ENCODE results near the gene ADGRB2. TPM values are rescaled to one million over a fixed set of nuclear protein-coding genes. Genes with fewer than 3 reads are reported as not detected.

The ADGRB2 gene
- polyA plus RNA-seq, 6 donors from 2014 or later, result not detected

- H3K27me3 Mint-ChIP-seq, result peaks cover 48 to 65% (median 55%) of the 10 kb centered on the region in 3 donors
- peak overlapping the region; percentile 76 to 98 (median 90) for H3K4me3 Mint-ChIP-seq
- DNase-seq (no peak), ATAC-seq (ENCODE audit: low read depth in 2 of 2) (peak; percentile 31 to 50)
- H3K36me3 Mint-ChIP-seq, result peaks cover 0 to 15% of the 10 kb centered on the region in 2 donors
- H3K27ac Mint-ChIP-seq, result peak overlapping the region in 3 of 6 donors; percentile 35 to 91 (median 59)
- H3K9me3 Mint-ChIP-seq, result no peaks in the 10 kb centered on the region
- peaks cover 32 to 47% (median 40%) of the 10 kb centered on the region in 3 donors for H3K4me1 Mint-ChIP-seq
Observed at GRCh38 chr1:31772669-31773248, 8.6 kb upstream of the ADGRB2 start.

DNA sequence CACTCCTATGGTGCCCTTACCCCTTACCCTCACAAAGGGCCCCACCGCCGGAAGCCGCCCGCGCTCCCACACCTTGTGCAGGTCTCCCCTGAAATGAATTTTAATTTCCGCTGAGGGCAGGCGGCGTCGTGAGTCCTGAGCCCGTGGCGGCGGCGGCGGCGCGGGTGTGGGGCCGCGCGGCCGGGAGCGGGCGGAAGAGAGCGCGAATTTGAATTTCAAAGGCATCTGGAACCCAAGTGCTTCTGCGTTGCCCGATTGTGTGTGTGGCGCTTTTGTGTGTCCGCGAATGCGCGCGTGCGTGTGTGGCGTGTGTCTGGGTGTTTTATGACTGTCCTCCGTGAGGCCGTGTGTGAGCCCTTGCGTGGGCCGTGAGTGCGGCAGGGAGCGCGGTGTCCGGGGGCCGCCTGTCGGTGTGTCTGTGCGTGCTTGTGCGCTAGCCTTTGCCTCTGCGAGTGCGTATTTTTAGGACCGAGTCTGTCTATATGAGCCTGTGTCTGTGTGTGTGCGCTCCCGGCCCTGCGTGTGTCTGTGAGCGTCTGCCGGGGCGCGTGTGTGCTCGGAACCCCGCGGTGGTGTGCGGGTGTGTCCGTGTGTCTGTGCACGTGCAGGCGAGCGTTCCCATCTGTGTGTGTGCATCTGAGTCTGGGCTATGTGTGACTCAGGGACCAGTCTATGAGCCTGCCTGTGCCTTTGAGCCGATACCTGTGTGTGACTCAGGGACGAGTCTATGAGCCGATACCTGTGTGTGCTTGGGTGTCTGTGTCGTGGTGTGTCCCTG, 7.9 kb upstream of the ADGRB2 start:
- DNase-seq, result peak; percentile 25
- no peaks in the 10 kb centered on the region for H3K9me3 Mint-ChIP-seq

DNA sequence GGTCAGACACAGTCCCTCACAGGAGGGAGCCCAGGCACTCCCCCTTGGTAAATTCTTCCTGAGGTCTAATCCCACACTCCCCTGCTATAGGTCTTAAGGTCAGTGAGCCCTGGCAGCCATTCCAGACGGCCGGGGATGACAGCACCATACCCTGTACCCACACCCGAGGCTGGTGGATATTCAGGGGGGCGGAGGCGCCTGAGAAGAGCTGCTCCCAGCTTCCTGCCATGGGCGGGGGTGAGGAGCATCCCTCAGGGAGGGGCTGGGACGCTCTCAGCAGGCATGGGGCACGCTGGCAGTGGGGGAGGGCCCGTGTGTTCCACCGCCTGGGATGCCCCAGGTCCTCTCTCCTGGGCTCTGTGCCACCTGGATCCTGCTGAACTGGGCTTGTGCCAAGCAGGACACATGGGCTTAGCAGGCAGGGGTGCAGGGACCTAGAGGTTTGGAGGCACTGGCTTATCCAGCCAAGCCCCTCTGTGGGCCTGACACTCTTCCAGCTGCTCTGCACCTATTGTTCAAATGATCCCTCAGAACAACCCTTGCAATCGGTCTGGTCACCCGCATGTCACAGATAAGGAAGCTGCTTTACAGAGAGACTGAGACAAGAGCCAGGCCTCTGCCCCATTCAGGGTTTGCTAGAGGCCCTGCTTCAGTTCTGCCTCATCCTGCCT, 5.7 kb upstream of the ADGRB2 start:
- DNase-seq, result no peak
- H3K4me1 Mint-ChIP-seq, result peaks cover 37 to 59% (median 44%) of the 10 kb centered on the region in 3 donors

More for the DNA sequence above, 7.9 kb upstream of the ADGRB2 start:
- Mint-ChIP-seq H3K27me3 (peaks cover 44 to 58% (median 48%) of the 10 kb centered on the region in 3 donors), H3K4me3 (peak overlapping the region; percentile 76 to 98 (median 90)), H3K4me1 (peaks cover 32 to 47% (median 40%) of the 10 kb centered on the region in 3 donors), H3K27ac (peak overlapping the region in 3 of 6 donors; percentile 35 to 91 (median 59)), H3K36me3 (peaks cover 0 to 15% of the 10 kb centered on the region in 2 donors)
- ATAC-seq (ENCODE audit: low read depth in 2 of 2), result peak; percentile 45 to 51

DNA sequence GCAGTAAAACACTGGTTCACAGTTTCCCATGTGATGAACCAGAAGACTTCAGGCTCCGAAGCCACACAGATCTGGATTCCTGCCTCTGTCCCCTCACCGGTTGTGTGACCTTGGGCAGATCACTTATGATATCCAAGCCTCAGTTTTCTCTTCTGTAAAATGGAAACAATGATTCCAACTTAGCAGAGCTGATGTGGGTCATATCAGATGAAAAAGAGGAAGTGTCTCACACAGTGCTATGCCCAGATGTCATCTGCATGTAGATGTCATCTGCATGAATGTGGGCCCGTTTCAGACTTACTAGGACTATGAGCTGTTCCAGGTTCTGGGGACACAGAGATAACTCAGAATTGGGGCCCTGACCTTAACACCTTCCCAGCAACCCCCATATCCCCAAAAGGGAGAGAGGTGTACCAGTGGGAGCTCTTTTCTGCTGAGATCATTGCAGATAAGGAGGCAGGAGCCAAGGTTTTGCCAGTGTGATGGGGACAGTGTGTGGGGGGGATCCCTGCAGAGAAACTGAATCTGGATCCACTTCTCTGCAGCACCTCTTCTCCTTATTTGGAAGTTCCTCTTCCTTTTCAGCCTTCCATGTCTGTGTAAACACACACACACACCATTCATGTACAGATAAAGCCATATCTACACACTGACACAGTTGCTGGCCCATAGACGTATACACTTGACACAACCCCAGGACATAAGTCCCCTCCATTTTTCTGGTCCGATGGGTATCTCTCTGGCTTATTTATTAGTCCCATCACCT, 5.0 kb upstream of the ADGRB2 start:
- H3K36me3 Mint-ChIP-seq, result peaks cover 0 to 6% of the 10 kb centered on the region in 2 donors
- peaks cover 42 to 61% (median 48%) of the 10 kb centered on the region in 3 donors for H3K4me1 Mint-ChIP-seq
- DNase-seq (peak; percentile 41), ATAC-seq (ENCODE audit: low read depth in 2 of 2) (peak; percentile 52 to 61)
- H3K27ac Mint-ChIP-seq, result peak overlapping the region in 2 of 6 donors; percentile 37 to 54
- H3K27me3 Mint-ChIP-seq, result peaks cover 22 to 29% (median 22%) of the 10 kb centered on the region in 3 donors
- no peaks in the 10 kb centered on the region for H3K9me3 Mint-ChIP-seq
- H3K4me3 Mint-ChIP-seq, result peak overlapping the region in 2 of 8 donors; percentile 8 to 32

More for the DNA sequence above, 5.7 kb upstream of the ADGRB2 start:
- no peak for ATAC-seq (ENCODE audit: low read depth in 2 of 2)
- peaks cover 0 to 13% of the 10 kb centered on the region in 2 donors for H3K36me3 Mint-ChIP-seq
- H3K27ac Mint-ChIP-seq, result no peak overlapping the region
- H3K4me3 Mint-ChIP-seq, result peak overlapping the region in 3 of 8 donors; percentile 8 to 64 (median 47)
- no peaks in the 10 kb centered on the region for H3K9me3 Mint-ChIP-seq
- H3K27me3 Mint-ChIP-seq, result peaks cover 26 to 36% (median 30%) of the 10 kb centered on the region in 3 donors

- ATAC-seq (ENCODE audit: low read depth in 2 of 2), result no peak
- no peak for DNase-seq
- Mint-ChIP-seq H3K27ac (no peak overlapping the region), H3K4me1 (peaks cover 39 to 55% (median 49%) of the 10 kb centered on the region in 3 donors), H3K4me3 (peak overlapping the region in 1 of 8 donors; percentile 8), H3K36me3 (no peaks in the 10 kb centered on the region), H3K27me3 (peaks cover 16 to 23% (median 18%) of the 10 kb centered on the region in 3 donors), H3K9me3 (no peaks in the 10 kb centered on the region)
Observed at GRCh38 chr1:31768407-31768907, 4.3 kb upstream of the ADGRB2 start.

GRCh38 chr1:31767225-31767624, 3.1 kb upstream of the ADGRB2 start:
- no peak for ATAC-seq (ENCODE audit: low read depth in 2 of 2)
- H3K27me3 Mint-ChIP-seq, result peaks cover 6 to 21% (median 14%) of the 10 kb centered on the region in 3 donors

DNA sequence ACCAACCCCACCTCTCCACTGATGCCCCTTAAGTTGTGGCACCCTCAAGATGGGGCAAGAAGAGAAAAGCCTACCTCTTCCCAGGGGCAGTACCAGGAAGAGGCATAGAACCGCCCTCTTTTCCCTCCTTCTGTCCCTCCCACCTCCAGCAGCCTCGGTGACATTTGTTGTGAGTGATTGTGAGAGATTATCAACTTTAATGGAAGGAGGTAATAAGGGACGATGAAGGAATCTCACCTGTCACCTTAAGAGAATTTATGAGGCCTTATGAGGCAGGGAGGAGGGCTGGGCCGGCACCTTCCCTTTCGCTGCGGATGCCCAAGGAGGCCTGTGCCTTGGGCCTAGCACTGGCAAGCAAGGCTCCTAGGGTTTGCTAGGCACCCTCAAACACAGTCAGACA, 1.4 kb upstream of the ADGRB2 start:
- no peaks in the 10 kb centered on the region for H3K36me3 Mint-ChIP-seq
- no peaks in the 10 kb centered on the region for H3K9me3 Mint-ChIP-seq
- peak overlapping the region in 1 of 6 donors; percentile 42 for H3K27ac Mint-ChIP-seq
- H3K4me3 Mint-ChIP-seq, result no peak overlapping the region
- no peak for DNase-seq
- H3K27me3 Mint-ChIP-seq, result peaks cover 3 to 14% (median 9%) of the 10 kb centered on the region in 3 donors
- ATAC-seq (ENCODE audit: low read depth in 2 of 2), result no peak
- H3K4me1 Mint-ChIP-seq, result peaks cover 31 to 49% (median 45%) of the 10 kb centered on the region in 3 donors

More at GRCh38 chr1:31767225-31767624, 3.1 kb upstream of the ADGRB2 start:
- DNase-seq, result no peak
- Mint-ChIP-seq H3K36me3 (no peaks in the 10 kb centered on the region), H3K27ac (peak overlapping the region in 1 of 6 donors; percentile 26), H3K9me3 (no peaks in the 10 kb centered on the region), H3K4me3 (no peak overlapping the region), H3K4me1 (peaks cover 40 to 57% (median 49%) of the 10 kb centered on the region in 3 donors)

DNA sequence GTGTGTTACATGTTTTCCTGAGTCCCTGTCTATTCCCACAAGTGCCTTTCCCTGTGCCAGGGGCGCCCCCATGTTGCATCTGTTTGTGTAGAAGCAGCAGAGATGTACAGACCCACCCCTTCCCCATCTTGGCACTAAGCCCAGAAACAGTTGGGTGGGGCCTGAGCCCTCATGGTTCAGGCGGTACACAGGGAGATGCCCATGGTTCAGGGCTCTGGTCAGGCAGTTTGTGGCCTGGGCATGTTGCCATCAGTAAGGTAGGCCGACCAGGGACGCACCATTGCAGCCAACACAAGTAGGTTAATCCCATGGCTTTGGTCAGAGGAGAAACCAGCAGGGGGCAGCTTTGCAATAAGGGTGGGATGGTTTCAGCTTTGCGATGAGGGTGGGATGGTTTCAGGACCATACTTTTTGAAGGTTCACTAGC, 914 bp upstream of the ADGRB2 start:
- Mint-ChIP-seq H3K9me3 (no peaks in the 10 kb centered on the region), H3K27ac (peak overlapping the region in 1 of 6 donors; percentile 69), H3K4me1 (peaks cover 35 to 49% (median 42%) of the 10 kb centered on the region in 3 donors), H3K36me3 (no peaks in the 10 kb centered on the region), H3K27me3 (peaks cover 3 to 16% (median 9%) of the 10 kb centered on the region in 3 donors), H3K4me3 (peak overlapping the region in 7 of 8 donors; percentile 78 to 88 (median 87))
- ATAC-seq (ENCODE audit: low read depth in 2 of 2) (no peak), DNase-seq (no peak)

- peaks cover 28 to 40% (median 34%) of the 10 kb centered on the region in 3 donors for H3K4me1 Mint-ChIP-seq
- peak overlapping the region; percentile 74 to 93 (median 84) for H3K4me3 Mint-ChIP-seq
- no peaks in the 10 kb centered on the region for H3K9me3 Mint-ChIP-seq
- H3K36me3 Mint-ChIP-seq, result no peaks in the 10 kb centered on the region
- ATAC-seq (ENCODE audit: low read depth in 2 of 2) (peak; percentile 1 to 2), DNase-seq (no peak)
- H3K27me3 Mint-ChIP-seq, result peaks cover 3 to 22% (median 9%) of the 10 kb centered on the region in 3 donors
- peak overlapping the region in 2 of 6 donors; percentile 32 to 51 for H3K27ac Mint-ChIP-seq
Observed at GRCh38 chr1:31763671-31764311, 349 bp downstream of the ADGRB2 start.

DNA sequence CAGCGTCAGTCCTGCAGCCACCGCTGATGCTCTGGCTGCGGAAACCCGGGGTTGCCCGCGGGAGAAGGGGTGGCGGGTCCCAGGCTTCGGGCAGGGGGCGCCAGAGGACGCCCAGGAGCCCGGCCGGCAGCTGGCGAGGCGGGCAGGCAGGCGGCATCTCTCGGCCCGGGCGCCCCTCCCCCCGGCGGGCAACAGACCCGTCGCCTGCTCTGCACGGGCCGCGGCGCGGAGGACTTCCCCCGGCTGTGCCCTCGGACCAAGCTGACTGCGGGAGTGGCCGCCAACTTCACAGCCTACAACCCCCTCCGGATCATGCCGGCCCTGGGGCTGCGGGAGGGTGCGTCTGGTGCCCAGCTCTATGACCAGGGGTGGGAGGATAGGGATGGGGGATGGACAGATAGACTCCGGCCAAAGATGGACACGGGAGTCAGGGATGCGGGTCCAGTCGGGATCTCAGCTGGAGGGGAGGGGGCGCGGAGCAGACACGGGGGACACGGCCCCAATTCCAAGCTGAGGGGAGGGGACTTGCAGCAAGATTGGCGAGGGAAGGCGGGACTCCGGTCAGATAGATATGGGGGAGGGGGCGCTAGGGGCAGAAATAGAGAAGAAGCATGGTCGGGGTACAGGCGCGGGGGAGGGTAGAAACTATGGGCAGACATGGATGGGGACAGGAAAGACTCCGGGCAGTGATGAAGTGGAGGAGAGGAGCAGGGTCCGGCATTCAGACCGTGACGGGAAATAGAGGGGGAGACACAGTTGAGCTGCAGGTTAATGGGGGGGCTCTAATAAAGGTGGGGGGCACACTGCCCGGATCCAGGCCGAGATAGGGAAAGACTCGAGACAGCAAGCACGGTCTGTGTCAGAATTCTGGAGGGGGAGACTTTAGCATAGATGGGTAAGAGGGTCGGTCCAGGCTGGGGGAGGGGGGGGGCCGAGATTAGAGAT, 1.1 kb downstream of the ADGRB2 start:
- H3K4me3 Mint-ChIP-seq, result peak overlapping the region; percentile 74 to 93 (median 84)
- no peaks in the 10 kb centered on the region for H3K36me3 Mint-ChIP-seq
- peaks cover 3 to 22% (median 9%) of the 10 kb centered on the region in 3 donors for H3K27me3 Mint-ChIP-seq
- no peaks in the 10 kb centered on the region for H3K9me3 Mint-ChIP-seq
- peak overlapping the region in 3 of 6 donors; percentile 32 to 51 (median 44) for H3K27ac Mint-ChIP-seq
- peak; percentile 75 for DNase-seq
- peaks cover 28 to 38% (median 31%) of the 10 kb centered on the region in 3 donors for H3K4me1 Mint-ChIP-seq
- ATAC-seq (ENCODE audit: low read depth in 2 of 2), result peak; percentile 54 to 55

DNA sequence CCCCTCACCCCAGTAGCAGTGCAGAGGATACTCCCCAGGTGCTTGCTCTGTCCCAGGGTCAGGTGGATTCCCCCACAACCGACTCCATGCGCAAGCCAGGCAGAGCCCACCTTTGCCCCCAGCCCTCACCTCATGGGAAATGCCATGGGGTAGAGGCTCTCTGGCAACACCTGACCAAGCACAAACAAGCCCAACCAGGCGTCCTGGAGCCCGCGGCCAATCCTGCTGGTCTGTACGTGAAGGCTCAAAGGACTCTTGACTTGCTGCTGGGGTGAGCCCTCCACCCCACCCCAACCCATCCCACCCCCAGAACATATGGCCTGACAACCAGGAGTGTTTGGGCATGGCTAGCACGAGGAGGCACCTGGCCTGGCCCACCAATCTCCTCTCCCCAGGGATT, 1.8 kb downstream of the ADGRB2 start:
- DNase-seq (no peak), ATAC-seq (ENCODE audit: low read depth in 2 of 2) (no peak)
- peaks cover 3 to 22% (median 9%) of the 10 kb centered on the region in 3 donors for H3K27me3 Mint-ChIP-seq
- H3K36me3 Mint-ChIP-seq, result no peaks in the 10 kb centered on the region
- peaks cover 30 to 38% (median 31%) of the 10 kb centered on the region in 3 donors for H3K4me1 Mint-ChIP-seq
- H3K4me3 Mint-ChIP-seq, result peak overlapping the region; percentile 20 to 83 (median 61)
- no peaks in the 10 kb centered on the region for H3K9me3 Mint-ChIP-seq
- H3K27ac Mint-ChIP-seq, result peak overlapping the region in 1 of 6 donors; percentile 71
